ENCODE measurements around the gene ROPN1L.
"Not testable (repeated sequence)": the region's sequence is repeated elsewhere in the genome, so short reads cannot be mapped to it uniquely, and the experiment has no call there.

The ROPN1L gene

GRCh38 chr5:10503321-10503720, 61.6 kb downstream of the ROPN1L start:
- no peak for DNase-seq

GRCh38 chr5:10503997-10504793, 62.5 kb downstream of the ROPN1L start:
- DNase-seq = no peak

GRCh38 chr5:10505517-10506095, 63.9 kb downstream of the ROPN1L start:
- DNase-seq = no peak

GRCh38 chr5:10506535-10506934, 64.9 kb downstream of the ROPN1L start:
- DNase-seq = no peak

- DNase-seq = no peak
Observed at GRCh38 chr5:10507575-10508096, 66.0 kb downstream of the ROPN1L start.

- DNase-seq = no peak
Observed at GRCh38 chr5:10509575-10509974, 67.9 kb downstream of the ROPN1L start.

- no peak for DNase-seq
Observed at GRCh38 chr5:10511741-10512640, 70.3 kb downstream of the ROPN1L start.

- no peak for DNase-seq
Observed at GRCh38 chr5:10513501-10514442, 72.1 kb downstream of the ROPN1L start.

GRCh38 chr5:10514572-10514971, 72.9 kb downstream of the ROPN1L start:
- DNase-seq = not testable (repeated sequence)
